ENCODE results near the gene ABTB1.
"Not testable (repeated sequence)": the region's sequence is repeated elsewhere in the genome, so short reads cannot be mapped to it uniquely, and the experiment has no call there.

The ABTB1 gene

GRCh38 chr3:127654374-127654773, 18.4 kb upstream of the ABTB1 start:
- TF ChIP-seq MYC (IDR thresholded peaks at IDR 0.05; ENCODE audit: low read depth, low read length) (no peak), POLR2A (IDR thresholded peaks at IDR 0.05; ENCODE audit: extremely low read depth, insufficient read length) (no peak), MAX (IDR thresholded peaks at IDR 0.05; ENCODE audit: low read depth, low read length) (no peak), CTCF (IDR thresholded peaks at IDR 0.05; ENCODE audit: low read depth, low read length) (no peak)
- no peak for DNase-seq (ENCODE audit: low read depth)
- H3K4me3 ChIP-seq (ENCODE audit: low read depth, low read length): no peak overlapping the region

GRCh38 chr3:127654993-127655392, 17.8 kb upstream of the ABTB1 start:
- DNase-seq (ENCODE audit: low read depth); H3K4me3 ChIP-seq (ENCODE audit: low read depth, low read length): not testable (repeated sequence)

GRCh38 chr3:127655641-127656040, 17.1 kb upstream of the ABTB1 start:
- H3K4me3 ChIP-seq (ENCODE audit: low read depth, low read length): no peak overlapping the region
- TF ChIP-seq MYC (IDR thresholded peaks at IDR 0.05; ENCODE audit: low read depth, low read length) (no peak), POLR2A (IDR thresholded peaks at IDR 0.05; ENCODE audit: extremely low read depth, insufficient read length) (no peak), MAX (IDR thresholded peaks at IDR 0.05; ENCODE audit: low read depth, low read length) (no peak), CTCF (IDR thresholded peaks at IDR 0.05; ENCODE audit: low read depth, low read length) (no peak)
- no peak for DNase-seq (ENCODE audit: low read depth)

GRCh38 chr3:127656906-127657305, 15.8 kb upstream of the ABTB1 start:
- TF ChIP-seq POLR2A (IDR thresholded peaks at IDR 0.05; ENCODE audit: extremely low read depth, insufficient read length) (no peak), CTCF (IDR thresholded peaks at IDR 0.05; ENCODE audit: low read depth, low read length) (no peak), MYC (IDR thresholded peaks at IDR 0.05; ENCODE audit: low read depth, low read length) (no peak), MAX (IDR thresholded peaks at IDR 0.05; ENCODE audit: low read depth, low read length) (no peak)
- H3K4me3 ChIP-seq (ENCODE audit: low read depth, low read length): no peak overlapping the region
- no peak for DNase-seq (ENCODE audit: low read depth)

GRCh38 chr3:127658234-127658633, 14.5 kb upstream of the ABTB1 start:
- no peak for DNase-seq (ENCODE audit: low read depth)
- TF ChIP-seq CTCF (IDR thresholded peaks at IDR 0.05; ENCODE audit: low read depth, low read length) (no peak), MAX (IDR thresholded peaks at IDR 0.05; ENCODE audit: low read depth, low read length) (no peak), POLR2A (IDR thresholded peaks at IDR 0.05; ENCODE audit: extremely low read depth, insufficient read length) (no peak), MYC (IDR thresholded peaks at IDR 0.05; ENCODE audit: low read depth, low read length) (no peak)
- no peak overlapping the region for H3K4me3 ChIP-seq (ENCODE audit: low read depth, low read length)

GRCh38 chr3:127660621-127661251, 12.0 kb upstream of the ABTB1 start:
- H3K4me3 ChIP-seq (ENCODE audit: low read depth, low read length): no peak overlapping the region
- DNase-seq (ENCODE audit: low read depth): no peak
- TF ChIP-seq MYC (IDR thresholded peaks at IDR 0.05; ENCODE audit: low read depth, low read length): no peak

GRCh38 chr3:127661600-127661999, 11.2 kb upstream of the ABTB1 start:
- no peak overlapping the region for H3K4me3 ChIP-seq (ENCODE audit: low read depth, low read length)
- no peak for DNase-seq (ENCODE audit: low read depth)
- TF ChIP-seq CTCF (IDR thresholded peaks at IDR 0.05; ENCODE audit: low read depth, low read length): no peak
- no peak for TF ChIP-seq MYC (IDR thresholded peaks at IDR 0.05; ENCODE audit: low read depth, low read length)
- no peak for TF ChIP-seq POLR2A (IDR thresholded peaks at IDR 0.05; ENCODE audit: extremely low read depth, insufficient read length)
- TF ChIP-seq MAX (IDR thresholded peaks at IDR 0.05; ENCODE audit: low read depth, low read length): no peak
